Activated T-helper 17 cell treated with anti-CD3 and anti-CD28 coated beads, Interleukin-2, amount 50 U/mL, for 72 hours (primary cell): ENCODE data around the gene NSF. TPM values are rescaled to one million over a fixed set of nuclear protein-coding genes. Genes with fewer than 3 reads are reported as not detected.
"Not testable (repeated sequence)": the region's sequence is repeated elsewhere in the genome, so short reads cannot be mapped to it uniquely, and the experiment has no call there.

Experiments used
- ATAC-seq: fragments of 150-1000 bp; cut with Tn5 transposase; replicated peaks from 2 replicates; pipeline ENCODE4 v1.10.0; 2021; ENCODE audit warnings: mild to moderate bottlenecking, moderate library complexity
- H3K27ac Mint-ChIP-seq: one replicate; pipeline ENCODE4 v1.8.0; 2022; ENCODE audit warnings: mixed read lengths
- H3K27me3 Mint-ChIP-seq: one replicate; pipeline ENCODE4 v1.8.0; 2022; ENCODE audit warnings: mixed read lengths
- H3K36me3 Mint-ChIP-seq: one replicate; pipeline ENCODE4 v1.8.0; 2022; ENCODE audit warnings: low read depth, mild to moderate bottlenecking, mixed read lengths
- H3K4me1 Mint-ChIP-seq: one replicate; pipeline ENCODE4 v1.8.0; 2022; ENCODE audit warnings: mixed read lengths
- H3K4me3 Mint-ChIP-seq: one replicate; pipeline ENCODE4 v1.8.0; 2022; ENCODE audit warnings: mild to moderate bottlenecking, mixed read lengths
- H3K9me3 Mint-ChIP-seq: one replicate; pipeline ENCODE4 v1.8.0; 2022; ENCODE audit warnings: mixed read lengths
- total RNA-seq, 2 donors: library from RNA; stranded (reverse); gene quantifications; one replicate each; pipeline ENCODE4 v1.2.3, GENCODE V29; 2022

NSF gene
- total RNA-seq, 2 donors from 2014 or later, result 35.0 to 45.1 TPM

DNA sequence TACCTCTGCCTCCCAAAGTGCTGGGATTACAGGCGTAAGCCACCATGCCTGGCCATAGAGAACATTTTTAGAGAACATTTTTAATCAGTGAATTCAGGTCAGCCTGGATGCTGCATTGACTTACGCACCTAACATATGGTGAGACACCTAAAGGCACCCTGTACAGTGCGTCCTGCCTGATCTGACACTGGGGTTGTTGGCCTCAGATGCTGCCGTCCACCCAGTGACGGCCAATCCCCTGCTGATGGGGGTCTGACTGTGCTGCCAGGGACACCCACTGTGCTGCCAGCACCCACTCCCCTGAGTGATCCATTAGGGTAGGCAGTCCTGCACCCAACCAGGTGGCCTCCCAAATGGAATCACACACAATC lies 189.5 kb downstream of the NSF start:
- Mint-ChIP-seq H3K27me3 (peaks cover 13% of the 10 kb centered on the region), H3K27ac (no peak overlapping the region), H3K4me1 (no peaks in the 10 kb centered on the region), H3K4me3 (no peak overlapping the region), H3K9me3 (no peaks in the 10 kb centered on the region), H3K36me3 (no peaks in the 10 kb centered on the region)
- no peak for ATAC-seq

DNA sequence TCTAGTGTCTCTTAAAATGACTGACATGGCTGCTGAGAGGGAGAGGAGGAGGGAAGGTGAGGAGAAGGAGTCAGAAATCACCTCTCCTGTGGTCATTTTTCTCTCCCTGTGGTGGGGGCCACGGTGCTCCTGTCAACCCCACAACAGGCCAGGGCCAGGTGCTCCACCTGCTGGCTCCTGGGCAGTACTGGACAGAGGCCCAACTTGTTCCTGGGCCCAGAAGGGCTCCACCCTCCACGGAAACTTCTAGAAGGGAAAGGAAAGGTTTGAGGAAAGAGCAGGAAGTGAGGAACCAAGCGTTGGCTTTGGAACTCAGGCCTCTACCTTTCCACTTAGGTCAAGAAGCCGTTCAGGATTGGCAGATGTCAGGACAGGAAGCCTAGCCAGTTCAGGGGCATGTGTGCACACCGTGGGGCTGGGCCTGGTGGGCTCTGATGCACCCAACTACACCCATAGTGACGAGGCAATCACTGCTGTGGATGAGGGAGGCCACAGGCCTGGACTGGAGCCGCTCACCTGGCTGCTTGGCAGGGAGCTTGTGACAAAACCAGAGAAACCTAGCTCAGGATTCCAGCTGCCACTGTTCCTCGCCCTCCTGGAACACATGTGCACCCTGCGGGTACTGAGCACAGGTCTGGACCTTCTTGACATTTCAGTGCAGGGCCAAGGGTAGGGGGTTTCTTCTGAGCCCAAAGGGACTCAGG lies 191.9 kb downstream of the NSF start:
- no peak overlapping the region for H3K4me3 Mint-ChIP-seq
- no peak overlapping the region for H3K27ac Mint-ChIP-seq
- peaks cover 10% of the 10 kb centered on the region for H3K27me3 Mint-ChIP-seq
- H3K36me3 Mint-ChIP-seq, result no peaks in the 10 kb centered on the region
- H3K4me1 Mint-ChIP-seq, result no peaks in the 10 kb centered on the region
- H3K9me3 Mint-ChIP-seq, result no peaks in the 10 kb centered on the region
- ATAC-seq, result peak; percentile 64

DNA sequence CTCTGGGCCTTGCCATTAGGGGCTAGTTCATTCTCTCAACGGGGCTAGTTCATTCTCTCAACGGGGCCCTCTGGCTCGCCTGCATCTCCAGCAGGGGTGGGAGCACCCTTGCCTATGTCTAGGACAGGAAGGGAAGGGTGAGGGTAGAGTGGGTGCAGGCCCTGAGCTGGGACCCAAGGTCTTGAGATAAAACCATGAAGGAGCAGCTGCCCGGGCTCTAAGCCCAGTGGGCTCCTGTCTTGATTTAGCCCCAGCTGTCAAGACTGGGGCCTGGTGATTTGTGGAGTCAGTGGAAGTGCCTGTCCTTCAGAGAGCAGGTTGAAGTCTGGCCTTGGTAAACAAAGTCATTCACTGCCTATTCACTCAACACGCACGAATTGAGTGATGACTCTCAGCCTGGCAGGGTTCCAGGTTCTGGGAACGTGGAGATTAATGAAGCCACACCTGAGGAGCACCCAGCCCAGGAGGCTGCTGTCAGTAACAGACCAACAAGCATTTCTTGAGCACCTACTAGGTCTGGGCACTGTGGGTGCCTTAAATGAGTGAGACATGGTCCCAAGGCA lies 192.6 kb downstream of the NSF start:
- Mint-ChIP-seq H3K36me3 (no peaks in the 10 kb centered on the region), H3K9me3 (no peaks in the 10 kb centered on the region), H3K4me1 (no peaks in the 10 kb centered on the region), H3K27ac (no peak overlapping the region), H3K27me3 (peaks cover 5% of the 10 kb centered on the region), H3K4me3 (no peak overlapping the region)
- no peak for ATAC-seq

DNA sequence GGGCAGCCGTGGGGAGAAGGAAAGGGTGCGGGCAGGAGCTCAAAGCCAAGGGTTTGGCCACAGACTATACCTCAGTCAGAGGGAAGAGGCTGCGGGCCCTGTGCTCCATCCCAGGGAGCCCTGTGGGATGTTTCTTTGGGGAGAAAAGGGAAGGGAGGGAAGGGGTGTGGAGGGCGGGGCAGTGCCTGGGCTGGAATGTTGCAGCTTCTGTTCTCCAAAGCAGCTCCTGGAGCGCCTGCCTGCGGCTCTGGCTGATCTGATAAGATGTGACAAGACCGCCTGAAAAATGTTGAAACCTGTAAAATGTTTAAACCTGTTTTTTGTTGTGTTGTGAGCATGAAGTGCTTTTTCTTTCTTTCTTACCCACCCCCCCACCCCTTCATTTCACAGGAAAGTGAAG lies 195.2 kb downstream of the NSF start:
- no peak overlapping the region for H3K27ac Mint-ChIP-seq
- no peaks in the 10 kb centered on the region for H3K9me3 Mint-ChIP-seq
- H3K4me1 Mint-ChIP-seq, result no peaks in the 10 kb centered on the region
- peaks cover 6% of the 10 kb centered on the region for H3K27me3 Mint-ChIP-seq
- no peaks in the 10 kb centered on the region for H3K36me3 Mint-ChIP-seq
- ATAC-seq, result no peak
- H3K4me3 Mint-ChIP-seq, result no peak overlapping the region

DNA sequence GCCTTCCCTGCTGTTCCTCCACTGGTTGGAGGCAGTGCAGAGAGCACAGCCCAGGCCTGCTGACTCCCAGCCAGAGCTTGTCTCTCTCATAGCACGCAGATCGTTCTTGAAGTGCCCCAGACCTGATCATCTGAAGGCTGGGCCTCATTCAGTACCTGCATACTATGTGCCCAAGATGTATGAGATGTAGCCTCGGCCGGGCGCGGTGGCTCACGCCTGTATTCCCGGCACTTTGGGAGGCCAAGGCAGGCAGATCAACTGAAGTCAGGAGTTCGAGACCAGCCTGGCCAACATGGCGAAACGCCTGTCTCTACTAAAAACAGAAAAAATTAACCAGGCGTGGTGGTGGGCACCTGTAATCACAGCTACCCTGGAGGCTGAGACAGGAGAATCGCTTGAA lies 197.0 kb downstream of the NSF start:
- Mint-ChIP-seq H3K4me3 (no peak overlapping the region), H3K27me3 (peaks cover 16% of the 10 kb centered on the region)

DNA sequence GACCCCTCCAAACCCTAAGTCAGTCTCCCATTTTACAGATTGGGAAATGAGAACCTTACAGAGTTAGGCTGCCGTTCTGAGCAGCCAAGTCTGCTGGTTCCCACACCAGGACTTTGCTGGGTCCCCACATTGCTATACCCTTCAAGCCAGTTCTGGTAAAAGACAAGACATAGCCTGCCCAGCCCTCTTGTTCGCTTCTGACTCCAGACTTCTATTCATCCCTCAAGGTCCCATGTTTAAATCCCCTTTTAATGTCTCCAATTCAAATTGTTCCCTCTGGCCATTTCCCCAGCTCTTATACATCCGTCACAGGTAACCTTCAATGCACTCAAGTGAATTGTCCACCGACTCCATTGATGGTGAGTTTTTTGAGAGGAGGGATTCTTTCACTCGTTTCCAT lies 197.8 kb downstream of the NSF start:
- H3K27ac Mint-ChIP-seq, result no peak overlapping the region
- ATAC-seq, result no peak
- no peaks in the 10 kb centered on the region for H3K9me3 Mint-ChIP-seq
- H3K36me3 Mint-ChIP-seq, result no peaks in the 10 kb centered on the region
- no peak overlapping the region for H3K4me3 Mint-ChIP-seq
- peaks cover 16% of the 10 kb centered on the region for H3K27me3 Mint-ChIP-seq
- H3K4me1 Mint-ChIP-seq, result no peaks in the 10 kb centered on the region

More for the DNA sequence above, 197.0 kb downstream of the NSF start:
- ATAC-seq, result no peak
- Mint-ChIP-seq H3K4me1 (no peaks in the 10 kb centered on the region), H3K27ac (no peak overlapping the region), H3K9me3 (no peaks in the 10 kb centered on the region), H3K36me3 (no peaks in the 10 kb centered on the region)

DNA sequence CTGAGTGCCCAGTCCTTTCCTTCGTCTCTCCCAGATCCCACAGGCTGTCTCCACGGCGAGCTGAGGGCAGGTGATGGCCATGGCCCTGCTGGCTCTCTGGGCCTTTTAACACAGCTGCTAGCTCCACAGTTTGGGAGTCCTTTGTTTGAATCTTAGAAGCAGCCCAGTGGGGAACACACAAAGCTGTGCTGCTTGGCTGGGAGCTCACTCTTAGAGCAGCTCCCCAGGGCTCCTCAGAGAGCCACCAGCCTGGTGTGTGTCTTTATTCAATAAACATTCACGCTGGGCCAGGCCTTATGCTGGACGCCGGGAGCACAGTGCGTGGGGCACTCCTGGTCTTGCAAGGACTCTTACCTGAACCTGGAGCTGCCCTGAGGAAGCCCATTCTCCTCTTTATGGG lies 198.3 kb downstream of the NSF start:
- H3K9me3 Mint-ChIP-seq, result no peaks in the 10 kb centered on the region
- H3K4me1 Mint-ChIP-seq, result no peaks in the 10 kb centered on the region
- H3K36me3 Mint-ChIP-seq, result no peaks in the 10 kb centered on the region
- H3K4me3 Mint-ChIP-seq, result no peak overlapping the region
- peaks cover 17% of the 10 kb centered on the region for H3K27me3 Mint-ChIP-seq
- ATAC-seq, result no peak
- H3K27ac Mint-ChIP-seq, result no peak overlapping the region

DNA sequence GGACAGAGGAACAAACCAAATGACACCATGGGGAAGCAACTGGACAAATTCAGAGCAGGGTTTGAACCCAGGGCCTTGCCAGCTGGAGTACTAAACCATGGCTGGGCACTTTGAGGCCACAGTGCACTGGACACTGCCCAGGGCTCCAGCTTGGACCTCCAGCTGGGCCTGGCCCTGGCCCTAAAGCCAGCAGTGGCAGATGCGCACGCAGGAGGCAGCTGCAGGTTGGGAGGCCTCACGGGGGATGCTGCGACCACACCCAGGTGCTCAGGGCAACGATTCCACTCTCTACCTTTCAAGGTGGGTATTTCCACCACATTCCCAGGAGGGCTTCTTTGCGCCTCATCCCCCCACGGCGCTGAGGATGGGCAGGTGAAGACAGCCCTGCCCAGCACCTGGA lies 199.1 kb downstream of the NSF start:
- H3K36me3 Mint-ChIP-seq, result no peaks in the 10 kb centered on the region
- no peak overlapping the region for H3K27ac Mint-ChIP-seq
- no peak for ATAC-seq
- H3K4me3 Mint-ChIP-seq, result no peak overlapping the region
- no peaks in the 10 kb centered on the region for H3K4me1 Mint-ChIP-seq
- H3K9me3 Mint-ChIP-seq, result no peaks in the 10 kb centered on the region
- H3K27me3 Mint-ChIP-seq, result peaks cover 20% of the 10 kb centered on the region

DNA sequence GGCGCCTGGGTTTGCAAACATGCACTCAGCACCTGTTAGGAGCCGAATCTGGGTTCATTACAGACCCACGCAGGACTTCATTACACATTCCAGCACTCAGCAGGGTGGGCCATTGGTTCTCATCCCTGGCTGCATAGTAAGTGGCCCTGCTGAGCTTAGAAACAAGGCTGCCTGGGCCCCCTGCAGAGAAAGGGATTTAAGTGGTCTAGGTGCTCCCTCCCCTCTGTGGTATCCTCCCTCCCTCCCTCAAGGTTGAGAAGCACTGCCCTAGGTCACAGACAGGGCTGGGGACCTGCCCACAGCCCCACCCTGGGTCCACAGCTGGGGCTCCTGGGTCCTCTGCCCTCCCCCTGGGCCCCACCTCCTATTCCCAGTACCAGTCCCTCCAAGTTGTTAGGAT lies 199.7 kb downstream of the NSF start:
- no peak for ATAC-seq
- Mint-ChIP-seq H3K4me1 (no peaks in the 10 kb centered on the region), H3K4me3 (no peak overlapping the region), H3K36me3 (no peaks in the 10 kb centered on the region), H3K27ac (no peak overlapping the region), H3K9me3 (no peaks in the 10 kb centered on the region), H3K27me3 (peaks cover 21% of the 10 kb centered on the region)

DNA sequence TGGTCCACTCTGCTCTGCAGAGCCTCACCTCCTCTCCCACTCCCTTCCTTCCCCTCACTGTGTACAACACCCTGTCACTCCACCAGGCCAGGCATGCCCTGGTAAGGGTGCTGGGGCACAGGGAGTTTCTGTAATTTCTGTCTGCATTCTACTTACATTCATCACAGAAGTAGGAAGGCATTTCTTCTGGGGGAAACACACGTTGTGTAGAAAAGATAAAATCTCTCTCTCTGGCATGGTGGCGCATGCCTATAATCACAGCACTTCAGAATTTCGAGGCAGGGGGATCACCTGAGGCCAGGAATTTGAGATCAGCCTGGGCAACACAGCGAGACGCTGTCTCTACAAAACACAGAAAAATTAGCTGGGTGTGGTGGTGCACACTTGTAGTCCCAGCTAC lies 201.1 kb downstream of the NSF start:
- H3K27me3 Mint-ChIP-seq, result peaks cover 29% of the 10 kb centered on the region
- H3K4me3 Mint-ChIP-seq, result no peak overlapping the region
- H3K36me3 Mint-ChIP-seq, result no peaks in the 10 kb centered on the region
- ATAC-seq, result no peak
- H3K4me1 Mint-ChIP-seq, result no peaks in the 10 kb centered on the region
- no peak overlapping the region for H3K27ac Mint-ChIP-seq
- H3K9me3 Mint-ChIP-seq, result no peaks in the 10 kb centered on the region

DNA sequence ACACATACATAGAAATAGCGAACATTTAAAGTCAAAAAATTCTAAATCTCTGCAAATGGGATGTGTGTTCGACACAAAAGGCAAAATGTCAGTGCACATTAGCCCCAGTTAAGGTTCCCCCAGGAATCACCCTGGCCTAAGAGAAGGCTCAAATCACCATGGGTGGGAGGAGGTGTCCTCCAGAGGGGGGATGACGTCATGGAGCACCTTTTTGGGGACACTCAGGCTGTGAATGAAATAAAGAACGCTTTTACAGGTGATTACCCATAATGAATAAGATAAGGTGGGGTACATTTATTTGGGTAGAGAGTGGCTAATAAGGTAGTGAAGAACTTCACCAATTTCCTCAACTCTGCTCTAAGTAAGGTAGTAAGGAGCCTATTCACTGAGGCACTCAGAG lies 201.6 kb downstream of the NSF start:
- Mint-ChIP-seq H3K36me3 (no peaks in the 10 kb centered on the region), H3K4me1 (no peaks in the 10 kb centered on the region), H3K9me3 (no peaks in the 10 kb centered on the region), H3K4me3 (no peak overlapping the region), H3K27ac (no peak overlapping the region), H3K27me3 (peaks cover 29% of the 10 kb centered on the region)
- ATAC-seq, result no peak

DNA sequence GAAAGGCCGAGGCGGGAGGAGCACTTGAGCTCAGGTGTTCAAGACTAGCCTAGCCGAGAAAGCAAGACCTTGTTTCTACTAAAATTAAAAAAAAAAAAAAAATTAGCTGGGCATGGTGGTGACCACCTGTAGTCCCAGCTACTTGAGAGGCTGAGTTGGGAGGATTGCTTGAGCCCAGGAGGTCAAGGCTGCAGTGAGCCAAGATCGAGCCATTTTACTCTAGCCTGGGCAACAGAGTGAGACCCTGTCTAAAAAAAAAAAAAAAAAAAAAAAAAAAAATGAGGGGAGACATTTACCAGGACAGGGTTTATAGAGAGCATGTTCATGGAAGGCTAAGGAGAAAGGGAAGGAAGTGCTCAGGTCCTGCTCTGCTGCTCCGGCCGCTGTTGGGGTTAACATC lies 202.6 kb downstream of the NSF start:
- not testable (repeated sequence) for H3K4me1 Mint-ChIP-seq, H3K9me3 Mint-ChIP-seq, H3K36me3 Mint-ChIP-seq, H3K4me3 Mint-ChIP-seq, H3K27ac Mint-ChIP-seq, ATAC-seq
- peaks cover 29% of the 10 kb centered on the region for H3K27me3 Mint-ChIP-seq

DNA sequence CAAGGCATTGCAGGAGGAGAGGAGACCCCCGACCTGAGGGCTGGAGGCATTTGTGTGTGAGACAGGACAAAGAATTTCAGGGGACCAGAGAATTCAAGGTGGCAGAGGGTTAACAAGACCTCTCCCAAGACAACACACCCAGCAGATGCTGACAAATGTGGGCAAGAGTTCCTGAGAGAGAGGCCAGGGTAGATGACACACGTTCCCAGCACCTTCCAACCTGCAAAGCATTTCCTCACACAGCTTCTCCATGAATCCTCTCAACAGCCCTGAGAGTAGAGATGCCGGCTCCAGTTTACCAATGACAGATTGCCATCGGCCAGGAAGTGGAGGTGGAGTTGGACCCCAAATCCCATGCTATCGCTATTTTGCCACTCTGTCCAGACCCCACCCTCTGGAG lies 203.1 kb downstream of the NSF start:
- no peak overlapping the region for H3K27ac Mint-ChIP-seq
- peaks cover 29% of the 10 kb centered on the region for H3K27me3 Mint-ChIP-seq
- no peak overlapping the region for H3K4me3 Mint-ChIP-seq

DNA sequence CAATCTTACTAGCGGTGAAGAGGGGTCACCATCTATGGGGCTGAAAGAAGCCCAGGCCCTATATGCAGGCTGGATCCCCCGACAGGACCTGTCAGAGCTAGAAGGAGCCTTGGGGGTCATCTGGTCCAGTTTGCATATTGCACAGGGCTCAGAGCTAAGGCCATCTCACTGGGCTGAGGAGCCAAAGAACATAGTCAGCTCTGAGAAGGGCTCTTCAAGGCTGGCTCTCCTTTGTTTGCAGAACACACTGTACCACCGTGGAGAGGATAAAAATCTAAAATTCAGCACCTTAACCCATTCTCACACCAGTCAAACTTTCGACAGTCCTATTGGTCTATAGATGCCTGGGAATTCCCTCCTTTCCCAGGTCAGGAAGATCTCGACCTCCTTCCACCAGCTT lies 203.8 kb downstream of the NSF start:
- Mint-ChIP-seq H3K9me3 (no peaks in the 10 kb centered on the region), H3K27ac (no peak overlapping the region), H3K36me3 (no peaks in the 10 kb centered on the region), H3K4me3 (no peak overlapping the region), H3K4me1 (no peaks in the 10 kb centered on the region), H3K27me3 (peaks cover 29% of the 10 kb centered on the region)
- no peak for ATAC-seq

More for the DNA sequence above, 203.1 kb downstream of the NSF start:
- no peak for ATAC-seq
- Mint-ChIP-seq H3K36me3 (no peaks in the 10 kb centered on the region), H3K9me3 (no peaks in the 10 kb centered on the region), H3K4me1 (no peaks in the 10 kb centered on the region)

DNA sequence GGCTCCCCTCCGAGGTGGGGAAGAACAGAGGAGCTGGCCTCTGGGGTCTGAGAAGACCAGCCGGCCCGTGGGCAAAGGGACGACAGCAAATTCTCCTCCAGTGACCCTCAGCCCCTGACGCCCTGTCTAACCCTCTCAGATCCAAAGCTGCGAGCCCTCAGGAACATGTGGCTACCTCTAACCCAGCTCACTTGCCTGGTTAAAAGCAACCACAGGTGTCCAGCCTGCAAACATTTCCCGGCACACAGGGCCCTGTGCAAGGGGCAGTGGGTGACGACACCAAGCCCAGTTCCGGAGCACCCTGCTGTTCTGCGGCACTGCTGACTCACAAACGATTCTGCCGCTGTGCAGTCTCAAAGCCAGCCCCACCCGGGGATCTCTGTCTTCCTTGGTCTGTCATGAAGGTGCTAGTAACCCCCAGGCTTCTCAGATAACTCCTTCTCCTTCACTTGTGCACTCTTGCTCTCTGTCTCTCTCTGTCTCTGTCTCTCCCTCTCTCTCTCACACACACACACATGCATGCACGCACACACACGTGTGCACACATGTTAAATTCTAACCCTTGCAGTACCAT lies 205.0 kb downstream of the NSF start:
- no peak for ATAC-seq
- Mint-ChIP-seq H3K4me3 (no peak overlapping the region), H3K27ac (no peak overlapping the region), H3K4me1 (no peaks in the 10 kb centered on the region), H3K36me3 (no peaks in the 10 kb centered on the region), H3K27me3 (peaks cover 26% of the 10 kb centered on the region), H3K9me3 (no peaks in the 10 kb centered on the region)
